ENCODE data around the gene HPSE2.

DNA sequence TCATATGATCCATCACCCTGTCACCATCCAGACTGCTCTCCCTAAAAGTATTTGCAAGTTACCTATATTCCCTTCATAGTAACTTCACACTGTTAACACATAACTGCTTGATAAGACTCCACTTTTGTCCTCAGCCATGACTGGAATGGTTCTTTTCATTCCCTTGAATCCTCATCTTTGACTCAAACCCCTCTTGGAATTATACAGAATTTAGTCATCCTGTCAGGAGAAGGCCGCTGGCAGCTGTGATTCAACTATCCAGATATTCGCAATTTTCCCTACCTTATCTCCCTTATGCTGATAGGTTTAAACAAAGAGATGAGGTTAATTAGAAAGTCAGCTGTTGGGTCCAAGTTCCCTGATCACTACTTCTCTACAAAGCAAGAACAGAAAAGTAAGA, 646.0 kb downstream of the HPSE2 start:
- TF ChIP-seq, protein P1, sequence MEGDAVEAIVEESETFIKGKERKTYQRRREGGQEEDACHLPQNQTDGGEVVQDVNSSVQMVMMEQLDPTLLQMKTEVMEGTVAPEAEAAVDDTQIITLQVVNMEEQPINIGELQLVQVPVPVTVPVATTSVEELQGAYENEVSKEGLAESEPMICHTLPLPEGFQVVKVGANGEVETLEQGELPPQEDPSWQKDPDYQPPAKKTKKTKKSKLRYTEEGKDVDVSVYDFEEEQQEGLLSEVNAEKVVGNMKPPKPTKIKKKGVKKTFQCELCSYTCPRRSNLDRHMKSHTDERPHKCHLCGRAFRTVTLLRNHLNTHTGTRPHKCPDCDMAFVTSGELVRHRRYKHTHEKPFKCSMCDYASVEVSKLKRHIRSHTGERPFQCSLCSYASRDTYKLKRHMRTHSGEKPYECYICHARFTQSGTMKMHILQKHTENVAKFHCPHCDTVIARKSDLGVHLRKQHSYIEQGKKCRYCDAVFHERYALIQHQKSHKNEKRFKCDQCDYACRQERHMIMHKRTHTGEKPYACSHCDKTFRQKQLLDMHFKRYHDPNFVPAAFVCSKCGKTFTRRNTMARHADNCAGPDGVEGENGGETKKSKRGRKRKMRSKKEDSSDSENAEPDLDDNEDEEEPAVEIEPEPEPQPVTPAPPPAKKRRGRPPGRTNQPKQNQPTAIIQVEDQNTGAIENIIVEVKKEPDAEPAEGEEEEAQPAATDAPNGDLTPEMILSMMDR (IDR thresholded peaks at IDR 0.05), result no peak
- no peak for TF ChIP-seq EZH2 (IDR thresholded peaks at IDR 0.05; ENCODE audit: borderline replicate concordance, insufficient read depth, low read depth, low read length, poor library complexity, severe bottlenecking)
